Measurements from ENCODE around the gene BACH2.
"Not testable (repeated sequence)": the region's sequence is repeated elsewhere in the genome, so short reads cannot be mapped to it uniquely, and the experiment has no call there.

BACH2 gene

GRCh38 chr6:90151576-90152422 is 144.8 kb downstream of the BACH2 start:
- no peak for FAIRE-seq

GRCh38 chr6:90149280-90149679 is 147.4 kb downstream of the BACH2 start:
- no peak for FAIRE-seq

DNA sequence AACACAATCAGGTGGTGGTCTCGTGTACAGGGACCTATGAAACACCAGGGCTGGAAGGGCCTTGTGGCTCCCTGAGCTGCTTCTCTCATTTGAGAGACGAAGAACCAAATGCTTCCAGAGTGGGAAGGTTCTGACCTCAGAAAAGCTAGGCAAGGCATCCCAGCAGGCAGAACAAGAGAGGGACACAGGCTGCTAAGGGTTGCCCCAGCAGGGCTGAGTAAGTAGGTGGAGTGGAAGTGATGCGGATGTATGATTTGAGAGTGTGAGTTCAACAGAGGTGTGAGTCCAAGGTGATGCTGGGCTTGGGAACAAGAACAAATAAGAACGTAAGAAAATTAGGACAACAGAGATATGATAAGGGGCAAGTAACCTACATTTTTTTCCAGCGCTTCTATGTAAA is 147.8 kb downstream of the BACH2 start:
- no peak for FAIRE-seq

- no peak for FAIRE-seq
Measured at GRCh38 chr6:90146921-90147649, 149.6 kb downstream of the BACH2 start.

DNA sequence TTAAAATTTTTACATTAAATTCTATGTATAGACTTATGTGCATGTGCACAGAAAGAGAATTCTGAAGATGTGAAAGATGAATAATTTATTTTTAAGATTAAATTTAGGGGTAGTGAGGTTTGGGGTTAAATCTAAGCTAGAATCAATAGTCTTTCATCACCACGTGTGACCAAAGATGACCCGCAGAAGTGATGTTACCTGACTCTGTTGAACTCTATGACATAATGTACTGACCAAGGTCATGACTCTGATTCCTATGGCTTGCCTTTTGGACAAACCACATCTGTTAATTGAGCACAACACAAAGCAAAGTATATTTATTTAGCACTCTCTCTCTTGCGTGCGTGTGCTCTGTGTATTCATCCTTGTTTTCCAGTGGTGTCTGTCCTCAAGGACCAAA is 150.6 kb downstream of the BACH2 start:
- no peak for FAIRE-seq

DNA sequence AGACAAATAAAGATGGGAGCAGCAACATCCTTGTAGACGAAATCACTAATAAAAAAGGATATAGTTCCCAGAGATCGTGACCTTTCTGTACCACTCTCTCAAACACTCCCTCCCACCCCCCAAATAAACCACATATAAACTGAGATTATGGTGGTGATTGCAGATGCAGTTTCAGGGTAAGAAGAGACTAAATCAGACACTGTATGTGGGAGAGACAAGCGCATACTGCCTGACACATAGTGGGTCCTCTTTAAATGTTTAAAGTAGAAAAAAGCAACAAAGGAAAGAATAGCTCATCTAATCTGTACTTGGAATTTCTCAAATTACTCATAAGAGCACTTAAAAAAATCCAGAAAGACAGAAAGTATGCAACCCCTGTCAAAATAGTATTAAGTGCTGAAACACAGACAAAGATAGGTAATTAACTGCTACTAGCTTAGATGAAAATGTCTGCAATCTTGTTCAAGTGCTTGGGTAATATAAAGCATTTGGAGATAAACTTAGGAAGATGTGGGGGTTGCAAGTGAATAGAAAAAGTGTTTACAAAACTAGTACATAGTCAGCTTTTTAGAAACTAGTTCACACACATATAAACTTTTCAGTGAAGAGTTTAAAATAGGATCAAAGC is 151.6 kb downstream of the BACH2 start:
- FAIRE-seq = no peak

DNA sequence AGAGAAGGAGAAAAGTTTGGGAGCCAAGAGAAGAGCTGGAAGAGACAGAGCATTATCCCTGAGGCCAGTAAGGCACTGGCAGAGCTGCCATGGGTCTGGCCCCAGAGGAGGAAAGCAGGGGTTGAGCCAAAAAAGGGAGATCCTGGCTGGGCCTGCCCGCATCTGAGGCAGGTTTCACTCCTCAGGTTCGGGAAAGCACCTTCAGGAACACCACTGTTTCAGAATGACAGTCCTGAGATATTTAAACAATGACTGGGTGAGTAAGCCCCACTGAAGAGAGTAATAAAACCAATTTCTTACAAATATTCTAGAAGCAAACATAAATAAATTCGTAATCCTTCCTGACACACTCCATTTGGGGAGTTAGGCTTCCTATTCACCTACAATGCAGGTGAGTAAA is 152.2 kb downstream of the BACH2 start:
- no peak for FAIRE-seq

DNA sequence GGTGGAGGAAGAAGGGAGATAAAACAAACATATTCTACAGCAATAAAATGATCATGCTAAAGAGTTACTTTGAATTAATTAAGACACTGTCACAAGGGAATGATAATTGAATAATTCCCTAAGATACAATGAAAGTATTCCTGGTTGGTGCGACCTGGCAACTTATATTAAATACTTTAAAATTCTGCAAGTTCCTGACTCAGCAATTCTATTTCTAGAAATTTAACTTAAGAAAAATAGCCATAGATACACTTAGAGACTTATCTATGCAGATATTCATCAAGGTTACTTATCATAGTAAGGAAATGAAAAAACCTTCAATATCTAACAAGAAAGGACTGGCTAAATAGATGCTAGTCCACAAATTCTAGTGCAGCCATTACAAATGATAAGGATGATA is 156.0 kb downstream of the BACH2 start:
- no peak for FAIRE-seq

GRCh38 chr6:90139272-90139817 is 157.3 kb downstream of the BACH2 start:
- no peak for FAIRE-seq

DNA sequence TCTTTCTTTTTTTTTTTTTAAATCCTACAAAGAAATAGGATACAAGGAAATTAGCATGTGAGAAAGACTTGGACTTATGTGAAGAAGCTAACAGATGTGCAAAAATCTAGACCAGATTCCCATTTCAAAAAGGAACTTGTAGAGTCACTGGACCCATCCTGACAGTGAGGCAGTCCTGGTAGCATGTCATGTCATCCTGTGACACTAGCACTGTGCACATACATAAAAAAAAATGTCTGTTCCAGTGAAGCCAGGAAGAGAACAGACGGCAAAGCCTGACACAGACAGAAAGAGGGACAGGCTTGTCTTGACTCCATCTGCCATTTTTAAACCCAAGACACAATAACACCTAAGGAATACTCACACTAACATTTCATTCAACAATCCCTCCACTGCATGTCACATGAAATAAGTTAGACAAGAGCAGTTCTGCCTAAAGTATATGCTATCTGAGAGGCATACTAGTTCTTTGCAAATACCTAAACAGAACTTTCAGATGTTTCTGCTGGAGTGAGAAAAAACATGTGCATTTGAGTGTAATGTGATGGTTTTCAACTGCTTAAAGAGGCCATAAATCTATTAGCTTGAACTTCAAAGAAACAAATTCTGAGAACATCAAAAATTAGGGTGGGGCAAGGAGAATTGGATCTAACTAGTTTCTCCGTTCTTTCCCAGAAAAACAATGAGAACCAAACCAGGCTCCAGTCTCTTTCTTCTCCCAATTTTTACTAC is 159.6 kb downstream of the BACH2 start:
- FAIRE-seq = no peak

GRCh38 chr6:90136176-90136575 is 160.5 kb downstream of the BACH2 start:
- FAIRE-seq = no peak

DNA sequence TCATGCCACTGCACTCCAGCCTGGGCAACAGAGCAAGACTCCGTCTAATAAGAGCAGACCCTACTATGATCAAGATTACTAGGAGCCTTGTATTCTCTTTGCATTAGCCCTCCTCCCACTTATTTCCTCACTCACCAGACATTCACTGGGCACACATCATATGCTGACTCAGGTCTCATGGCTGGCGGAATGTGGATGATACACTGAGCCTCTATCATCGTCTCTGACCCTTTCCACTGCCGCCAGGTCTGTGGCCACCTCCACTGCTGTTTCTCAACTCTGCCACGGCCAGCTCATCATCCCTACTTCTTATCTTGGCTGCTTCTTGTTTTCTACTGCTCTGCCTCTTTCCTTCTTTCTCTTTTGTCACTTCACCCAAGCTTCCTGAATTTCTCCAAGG is 161.0 kb downstream of the BACH2 start:
- no peak for FAIRE-seq

GRCh38 chr6:90133664-90134063 is 163.0 kb downstream of the BACH2 start:
- FAIRE-seq = not testable (repeated sequence)

DNA sequence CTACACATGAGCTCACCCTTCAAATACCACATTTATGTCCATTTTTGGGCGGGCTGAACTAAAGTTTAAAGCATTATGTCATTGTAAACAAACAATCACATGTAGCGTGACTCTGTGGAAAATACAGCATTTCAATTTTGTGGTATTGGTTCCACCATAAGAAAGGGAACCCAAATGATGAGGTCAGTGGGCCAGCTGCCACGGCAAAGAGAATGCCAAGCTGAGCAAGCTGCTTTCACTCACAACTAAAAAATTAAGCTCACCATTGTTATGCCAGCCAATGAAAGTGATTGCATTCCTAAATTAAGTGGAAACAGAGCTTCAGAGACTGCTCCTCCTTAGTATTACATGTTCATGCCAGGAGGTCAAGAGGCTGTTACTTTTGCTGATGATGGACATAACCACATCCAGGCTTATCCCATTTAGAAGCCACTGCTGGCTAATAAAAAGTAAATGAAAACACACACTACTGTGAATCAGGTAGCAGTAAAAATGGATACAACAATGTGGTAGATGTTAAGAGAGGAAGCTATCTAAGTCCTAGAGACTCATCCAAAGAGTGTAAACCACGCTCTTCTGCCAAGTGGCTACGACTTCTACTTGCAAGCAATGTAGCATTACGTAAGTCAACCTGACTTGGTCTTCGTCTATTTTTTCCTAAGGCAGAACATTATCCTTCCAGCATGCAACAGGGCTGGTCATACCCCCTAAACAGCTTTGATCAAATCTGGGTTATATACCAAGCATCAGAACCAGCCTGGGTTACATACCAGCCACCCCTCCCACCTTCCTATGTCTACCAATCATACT is 164.8 kb downstream of the BACH2 start:
- FAIRE-seq = no peak

DNA sequence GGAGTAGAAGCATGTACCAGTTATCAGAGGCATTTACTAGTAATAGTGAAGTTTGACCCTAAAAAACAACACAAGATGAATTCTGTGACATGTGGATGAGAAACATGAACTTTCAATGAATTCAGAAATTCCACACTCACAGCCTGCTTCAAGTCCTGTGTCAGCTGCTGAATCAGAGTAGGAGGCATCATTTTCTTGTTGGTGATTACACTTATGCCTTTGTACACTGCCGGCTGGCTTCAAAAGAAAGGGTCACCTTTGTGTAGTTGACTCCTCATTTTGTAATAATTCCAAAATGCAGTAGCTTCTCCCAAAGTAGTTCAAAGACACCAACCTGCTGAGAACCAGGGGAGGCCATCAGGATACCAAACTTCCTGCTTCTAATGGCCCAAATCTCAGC is 165.5 kb downstream of the BACH2 start:
- FAIRE-seq = no peak

- FAIRE-seq = not testable (repeated sequence)
Measured at GRCh38 chr6:90128687-90129086, 168.0 kb downstream of the BACH2 start.

DNA sequence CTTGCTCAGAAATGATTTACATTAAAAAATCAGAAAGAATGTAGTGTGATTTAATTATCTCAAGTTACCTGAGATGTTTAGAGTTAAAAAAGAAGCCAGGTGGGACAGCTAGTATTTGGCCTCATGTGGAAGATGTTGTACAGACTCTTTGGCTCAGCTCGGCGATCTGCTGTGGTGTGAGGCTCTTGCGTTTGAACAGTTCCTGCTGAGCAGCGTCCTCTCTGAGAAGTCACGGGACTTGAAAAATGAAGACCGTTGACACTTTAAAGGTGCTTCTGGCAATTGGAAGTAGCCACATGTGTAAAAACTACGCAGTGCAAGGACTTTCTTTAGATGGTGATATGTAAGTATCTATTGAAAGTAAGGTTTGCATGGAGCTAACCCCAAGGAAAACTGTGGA is 169.0 kb downstream of the BACH2 start:
- FAIRE-seq = no peak

GRCh38 chr6:90126839-90127238 is 169.8 kb downstream of the BACH2 start:
- FAIRE-seq = no peak

- FAIRE-seq = no peak
Measured at GRCh38 chr6:90126181-90126580, 170.5 kb downstream of the BACH2 start.

DNA sequence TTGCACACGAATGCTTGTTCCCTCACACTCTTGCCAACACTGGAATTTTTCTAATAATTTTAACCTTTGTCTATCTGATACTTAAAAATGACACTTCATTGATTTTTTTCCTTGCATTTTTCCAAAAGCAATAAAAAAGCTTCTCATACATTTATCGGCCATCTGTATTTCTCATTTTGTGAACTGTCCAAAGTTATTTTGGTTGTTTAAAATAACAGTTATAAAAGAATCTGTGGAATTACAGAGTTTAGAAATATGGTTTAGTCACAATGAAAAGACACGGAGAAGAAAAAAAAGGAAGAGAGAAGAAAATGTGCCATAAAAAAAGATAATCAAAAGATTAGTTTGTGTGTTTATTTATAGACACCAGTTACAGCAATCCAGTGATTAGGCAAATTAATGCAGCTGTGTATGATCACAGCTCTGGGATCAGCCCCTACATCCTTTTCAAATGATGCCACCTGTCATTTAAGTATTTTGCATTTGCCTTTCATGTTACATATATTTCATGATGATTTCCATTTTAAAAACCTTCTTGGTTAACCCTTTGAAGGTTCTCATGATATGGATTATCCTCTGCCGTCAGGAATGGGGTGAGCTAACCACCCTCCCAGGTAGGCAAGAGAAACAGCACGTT is 171.7 kb downstream of the BACH2 start:
- FAIRE-seq = peak; percentile 61

DNA sequence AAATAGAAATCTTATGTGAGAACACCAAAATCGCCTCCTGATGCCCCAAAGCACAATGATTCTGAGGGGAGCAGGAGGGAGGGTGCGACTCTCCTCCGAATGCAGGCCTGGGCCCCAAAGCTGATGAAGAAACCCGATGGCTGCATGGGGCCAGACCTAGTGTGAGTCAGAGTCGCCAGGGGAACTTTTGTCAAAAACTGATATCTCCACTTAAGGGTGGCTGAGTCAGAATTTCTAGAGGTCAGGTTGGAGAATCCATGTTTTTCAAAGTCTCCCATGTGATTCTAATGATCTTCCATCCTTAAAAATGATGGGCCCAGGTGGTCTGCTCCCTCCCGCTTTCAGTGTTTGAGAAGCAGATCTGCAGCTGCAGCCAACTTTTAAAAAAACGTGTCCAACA is 172.8 kb downstream of the BACH2 start:
- FAIRE-seq = no peak

Measured in endometrium (tissue), 2 donors.